ENCODE results near the gene AAGAB. TPM values are rescaled to one million over a fixed set of nuclear protein-coding genes. Genes with fewer than 3 reads are reported as not detected.
A peak's percentile ranks its signal among the peaks of the same experiment; 100 is the strongest.
"Not testable (repeated sequence)": the region's sequence is repeated elsewhere in the genome, so short reads cannot be mapped to it uniquely, and the experiment has no call there.

Gene AAGAB
- 27.2 and 31.7 TPM in 2 replicates for total RNA-seq

DNA sequence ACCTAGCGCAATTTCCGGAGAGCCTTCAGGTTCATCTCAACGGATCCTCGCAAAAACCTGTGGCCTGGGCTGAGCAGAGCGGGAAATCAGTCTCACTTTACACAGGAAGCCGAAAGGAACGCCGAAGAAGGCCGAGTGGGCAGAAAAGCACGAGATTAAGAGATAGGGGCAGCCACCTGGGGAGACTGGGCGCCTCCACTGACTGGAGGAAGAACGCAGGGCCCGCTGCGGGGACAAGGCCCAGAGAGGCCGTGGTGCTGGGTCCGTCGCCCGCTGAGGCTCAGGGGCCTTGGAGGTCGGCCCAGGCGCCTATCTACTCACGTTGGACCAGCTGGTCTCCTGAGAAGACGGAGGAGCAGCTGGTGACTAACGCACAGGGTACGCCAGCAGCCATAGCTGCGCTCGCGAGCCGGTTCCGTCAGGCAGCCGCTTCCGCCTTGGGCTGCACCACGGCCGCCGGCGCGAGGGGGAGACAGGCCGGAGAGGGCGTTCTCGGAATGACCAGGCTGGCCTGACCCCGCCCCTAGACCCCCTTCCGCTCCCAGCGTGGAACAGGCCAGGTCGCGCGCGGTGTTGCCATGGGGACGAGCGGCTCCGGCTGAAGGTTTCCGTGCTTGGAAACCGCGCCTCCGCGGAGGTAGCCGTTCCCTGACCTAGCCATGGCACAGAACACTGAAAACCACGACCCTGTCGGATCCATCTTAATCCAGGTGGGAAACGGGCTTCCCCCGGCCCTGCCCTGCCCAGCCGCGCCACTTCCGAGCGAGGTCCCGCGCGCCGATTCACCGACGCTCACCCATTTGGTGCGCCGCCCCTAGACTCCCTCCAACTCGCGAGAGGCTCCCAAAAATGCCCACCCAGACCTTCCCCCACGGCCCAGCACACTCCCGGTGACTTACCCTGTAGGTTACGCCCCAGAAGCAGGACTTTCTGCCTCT lies at the start of gene AAGAB, which contains the start of gene IQCH:
Gene AAGAB, minus strand, starts transcription at position 424 of the 938 bp plus-strand sequence. Its CDS starts 30 bp downstream, at position 394.
Gene IQCH, plus strand, starts transcription at position 549 of the 938 bp plus-strand sequence. Its CDS starts 111 bp downstream, at position 660.
- DNase-seq (ENCODE audit: low read depth in 2 of 2): peak; percentile 97 to 98

GRCh38 chr15:67303490-67304363 lies 49.3 kb upstream of the AAGAB start:
- DNase-seq (ENCODE audit: low read depth in 2 of 2): peak; percentile 57 to 75

- DNase-seq (ENCODE audit: low read depth in 2 of 2): no peak
These were observed 46.0 kb upstream of the AAGAB start for GRCh38 chr15:67300266-67301025.

DNA sequence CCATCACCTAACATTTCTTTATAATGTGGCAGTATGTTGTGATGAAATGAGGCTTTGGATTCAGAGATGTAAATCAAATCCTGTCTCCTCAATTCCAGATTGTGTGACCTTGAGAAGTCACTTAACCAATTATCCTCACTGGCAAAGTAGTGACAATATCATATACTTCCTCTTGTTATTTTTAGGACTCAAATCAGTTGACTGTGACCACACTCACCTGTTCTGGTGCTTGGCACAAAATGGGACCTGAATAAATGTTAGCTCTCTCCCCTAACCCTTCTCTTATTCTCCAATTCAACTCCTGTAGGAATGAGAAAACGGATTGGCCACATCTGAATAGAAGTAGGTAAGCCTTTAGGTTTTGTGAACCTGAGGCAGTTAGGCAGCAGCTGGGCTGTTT lies 42.2 kb upstream of the AAGAB start:
- DNase-seq (ENCODE audit: low read depth in 2 of 2): no peak

GRCh38 chr15:67296188-67296587 lies 41.7 kb upstream of the AAGAB start:
- no peak for DNase-seq (ENCODE audit: low read depth in 2 of 2)

DNA sequence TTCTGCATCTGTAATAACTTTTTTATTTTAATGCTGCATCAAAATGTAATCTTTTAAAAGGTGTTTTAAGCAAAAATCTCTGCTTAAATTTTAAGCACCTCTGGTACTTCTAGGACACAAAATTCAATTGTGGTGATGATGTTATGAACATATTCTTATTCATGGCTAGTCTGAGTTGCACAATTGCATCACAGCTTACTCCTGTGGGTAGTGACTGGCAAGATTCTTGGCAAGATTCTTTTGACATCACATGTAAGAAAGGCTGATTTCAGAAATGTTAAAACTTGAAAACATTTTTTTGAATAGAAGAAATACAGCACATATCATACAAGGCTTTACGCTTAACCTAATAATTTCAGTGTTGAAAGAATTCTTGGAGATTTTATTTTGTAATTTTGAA lies 35.9 kb upstream of the AAGAB start:
- DNase-seq (ENCODE audit: low read depth in 2 of 2): no peak

DNA sequence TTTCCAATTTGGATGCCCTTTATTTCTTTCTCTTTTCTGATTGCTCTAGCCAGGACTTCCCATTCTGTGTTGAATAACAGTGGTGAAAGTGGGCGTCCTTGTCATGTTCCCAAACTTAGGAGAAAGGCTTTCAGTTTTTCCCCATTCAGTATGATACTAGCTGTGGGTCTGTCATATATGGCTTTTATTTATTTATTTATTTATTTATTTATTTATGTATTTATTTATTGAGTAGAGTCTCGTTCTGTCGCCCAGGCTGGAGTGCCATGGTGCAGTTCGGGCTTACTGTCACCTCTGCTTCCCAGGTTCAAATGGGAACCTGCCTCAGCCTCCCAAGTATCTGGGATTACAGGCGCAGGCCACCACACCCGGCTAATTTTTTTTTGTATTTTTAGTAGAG lies 31.9 kb upstream of the AAGAB start:
- not testable (repeated sequence) for DNase-seq (ENCODE audit: low read depth in 2 of 2)

GRCh38 chr15:67285625-67286024 lies 31.2 kb upstream of the AAGAB start:
- DNase-seq (ENCODE audit: low read depth in 2 of 2): not testable (repeated sequence)

DNA sequence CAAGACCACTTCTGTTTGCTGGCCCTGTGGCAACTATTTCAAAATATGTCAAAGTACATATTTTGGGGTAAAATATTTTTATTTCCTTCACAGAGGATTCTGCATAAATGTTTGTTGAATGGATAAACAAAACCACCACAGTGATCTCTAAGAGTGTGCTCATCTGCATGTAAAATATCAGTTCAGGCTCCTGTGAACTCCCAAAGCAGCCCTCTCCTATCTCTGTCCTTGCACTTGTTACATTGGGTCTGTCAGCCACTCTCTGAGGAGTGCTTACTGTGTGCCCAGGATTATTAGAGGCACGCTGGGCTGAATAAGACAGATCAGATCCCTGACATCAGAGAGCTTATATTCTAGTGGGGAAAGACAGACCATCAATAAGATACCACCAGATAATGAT lies 27.3 kb upstream of the AAGAB start:
- DNase-seq (ENCODE audit: low read depth in 2 of 2): no peak

GRCh38 chr15:67280217-67280616 lies 25.8 kb upstream of the AAGAB start:
- DNase-seq (ENCODE audit: low read depth in 2 of 2): no peak

DNA sequence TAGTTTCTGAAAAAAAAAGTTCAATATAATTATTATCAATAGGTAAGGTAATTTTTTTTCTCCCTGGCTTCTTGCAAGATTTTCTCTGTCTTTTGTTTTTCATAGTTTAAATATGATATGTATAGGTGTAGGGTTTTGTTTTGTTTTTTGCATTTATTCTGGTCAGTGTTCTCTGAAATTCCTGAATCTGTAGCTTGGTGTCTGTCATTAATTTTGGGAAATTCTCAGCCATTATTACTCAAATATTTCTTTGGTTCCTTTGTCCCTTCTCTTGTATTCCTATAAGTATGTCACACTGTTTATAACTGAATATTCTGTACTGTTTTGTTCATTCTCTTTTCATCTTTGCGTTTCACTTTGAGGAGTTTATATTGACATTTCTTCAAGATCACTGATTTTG lies 22.2 kb upstream of the AAGAB start:
- DNase-seq (ENCODE audit: low read depth in 2 of 2): no peak

DNA sequence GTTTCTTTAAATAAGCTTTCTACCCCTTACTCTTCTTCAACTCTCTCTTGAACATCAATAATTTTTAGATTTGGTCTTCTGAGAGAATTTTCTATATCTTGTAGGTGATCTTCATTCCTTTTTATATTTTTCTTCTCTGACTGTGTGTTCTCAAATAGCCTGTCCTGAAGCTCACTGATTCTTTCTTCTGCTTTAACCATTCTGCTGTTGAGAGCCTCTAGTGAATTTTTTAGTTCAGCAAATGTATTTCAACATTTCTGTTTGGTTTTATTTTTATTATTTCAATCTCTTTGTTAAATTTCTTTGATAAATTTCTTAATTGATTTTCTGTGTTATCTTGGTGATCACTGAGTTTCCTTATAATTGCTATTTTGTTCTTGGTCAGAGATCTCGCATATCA lies 19.8 kb upstream of the AAGAB start:
- no peak for DNase-seq (ENCODE audit: low read depth in 2 of 2)

DNA sequence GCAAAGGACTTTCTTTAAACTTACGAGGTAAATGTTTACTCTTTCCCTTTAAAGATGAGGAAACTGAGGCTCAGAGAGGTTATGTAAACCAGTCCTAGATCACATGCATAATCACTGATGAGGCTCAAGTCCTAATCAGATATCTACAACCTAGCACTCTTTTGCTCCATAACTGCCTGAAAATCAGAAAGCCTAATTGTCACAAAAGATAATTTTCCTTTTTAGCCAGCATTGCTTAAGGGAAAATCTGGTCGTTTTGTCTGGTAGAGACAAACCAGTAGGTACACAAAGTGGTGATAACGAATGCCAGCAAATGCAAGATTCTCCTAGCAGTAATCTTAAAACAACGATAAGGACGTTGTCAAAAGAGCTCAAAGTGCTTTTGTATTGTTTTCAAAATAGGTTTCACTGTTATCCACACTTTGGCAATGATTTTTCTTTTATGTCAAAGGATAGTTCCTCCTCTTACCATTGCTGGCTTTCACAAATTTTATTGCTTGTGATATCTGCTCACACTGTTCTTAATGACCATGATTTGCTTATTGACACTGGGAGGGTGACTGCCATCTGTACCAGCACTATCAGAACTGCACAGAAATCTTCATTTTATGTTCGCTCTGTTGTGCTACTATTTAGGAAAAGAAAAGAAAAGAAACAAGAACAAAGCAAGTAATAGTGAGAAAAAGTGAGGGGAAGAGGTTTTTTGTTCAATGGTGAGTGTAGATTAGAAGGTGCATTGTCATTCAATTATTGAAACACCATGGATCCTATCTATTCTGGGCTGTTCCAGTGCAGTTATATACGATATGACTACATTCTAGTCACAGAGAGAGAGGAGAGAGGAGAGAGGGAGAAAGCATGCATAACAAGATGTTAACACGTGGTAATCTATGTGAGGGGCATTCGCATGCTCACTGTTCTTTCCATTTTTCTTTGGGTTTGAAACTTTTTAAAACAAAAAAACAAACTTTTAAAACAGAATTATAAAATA lies 13.8 kb upstream of the AAGAB start:
- DNase-seq (ENCODE audit: low read depth in 2 of 2): no peak

- no peak for DNase-seq (ENCODE audit: low read depth in 2 of 2)
These were observed 13.0 kb upstream of the AAGAB start for GRCh38 chr15:67267440-67267839.

GRCh38 chr15:67266870-67267269 lies 12.4 kb upstream of the AAGAB start:
- no peak for DNase-seq (ENCODE audit: low read depth in 2 of 2)

- DNase-seq (ENCODE audit: low read depth in 2 of 2): no peak
These were observed 5.3 kb upstream of the AAGAB start for GRCh38 chr15:67259806-67260205.

GRCh38 chr15:67259379-67259778 lies 4.9 kb upstream of the AAGAB start:
- no peak for DNase-seq (ENCODE audit: low read depth in 2 of 2)

- DNase-seq (ENCODE audit: low read depth in 2 of 2): not testable (repeated sequence)
These were observed 4.0 kb upstream of the AAGAB start for GRCh38 chr15:67258412-67258811.

- DNase-seq (ENCODE audit: low read depth in 2 of 2): no peak
These were observed 1.6 kb upstream of the AAGAB start for GRCh38 chr15:67256051-67256450.
